HG02642 (cell line): ENCODE results near the gene FBXO22.
A peak's percentile ranks its signal among the peaks of the same experiment; 100 is the strongest.
"Not testable (repeated sequence)": the region's sequence is repeated elsewhere in the genome, so short reads cannot be mapped to it uniquely, and the experiment has no call there.

Source experiments
- ATAC-seq: cut with Tn5 transposase; IDR thresholded peaks from one replicate; pipeline ENCODE4 v1.9.1; 2021; ENCODE audit warnings: mild to moderate bottlenecking; ENCODE audit not compliant: unreplicated experiment, poor library complexity

Gene FBXO22

GRCh38 chr15:75903331-75904239 is at the start of gene FBXO22:
TSS of gene FBXO22 (plus strand) at chr15:75903878. CDS start at chr15:75903964, 86 bp downstream.
- peak; percentile 96 for ATAC-seq

- ATAC-seq: no peak
Observed at GRCh38 chr15:75857886-75858285, 45.8 kb upstream of the FBXO22 start.

GRCh38 chr15:75861750-75862402 is 41.8 kb upstream of the FBXO22 start:
- no peak for ATAC-seq

GRCh38 chr15:75862796-75863195 is 40.9 kb upstream of the FBXO22 start:
- no peak for ATAC-seq

- no peak for ATAC-seq
Observed at GRCh38 chr15:75864213-75865059, 39.2 kb upstream of the FBXO22 start.

- not testable (repeated sequence) for ATAC-seq
Observed at GRCh38 chr15:75866045-75866444, 37.6 kb upstream of the FBXO22 start.

GRCh38 chr15:75866916-75867315 is 36.8 kb upstream of the FBXO22 start:
- no peak for ATAC-seq

- no peak for ATAC-seq
Observed at GRCh38 chr15:75867449-75867848, 36.2 kb upstream of the FBXO22 start.

GRCh38 chr15:75868019-75868418 is 35.7 kb upstream of the FBXO22 start:
- ATAC-seq: no peak

GRCh38 chr15:75869446-75869845 is 34.2 kb upstream of the FBXO22 start:
- no peak for ATAC-seq

GRCh38 chr15:75871589-75871988 is 32.1 kb upstream of the FBXO22 start:
- not testable (repeated sequence) for ATAC-seq

- ATAC-seq: no peak
Observed at GRCh38 chr15:75872403-75872990, 31.2 kb upstream of the FBXO22 start.

GRCh38 chr15:75884041-75884440 is 19.6 kb upstream of the FBXO22 start:
- no peak for ATAC-seq

GRCh38 chr15:75887178-75887577 is 16.5 kb upstream of the FBXO22 start:
- ATAC-seq: no peak

GRCh38 chr15:75891895-75892294 is 11.8 kb upstream of the FBXO22 start:
- no peak for ATAC-seq

GRCh38 chr15:75895731-75896130 is 7.9 kb upstream of the FBXO22 start:
- no peak for ATAC-seq

- no peak for ATAC-seq
Observed at GRCh38 chr15:75900577-75900976, 3.1 kb upstream of the FBXO22 start.

- ATAC-seq: no peak
Observed at GRCh38 chr15:75902129-75902557, 1.5 kb upstream of the FBXO22 start.

- no peak for ATAC-seq
Observed at GRCh38 chr15:75905231-75905630, 1.6 kb downstream of the FBXO22 start.

- not testable (repeated sequence) for ATAC-seq
Observed at GRCh38 chr15:75910355-75910754, 6.7 kb downstream of the FBXO22 start.
